Hippocampal formation (tissue), 2 donors: ENCODE data around the gene CLCN3.
"Not testable (repeated sequence)": the region's sequence is repeated elsewhere in the genome, so short reads cannot be mapped to it uniquely, and the experiment has no call there.

ENCODE experiments used
- DNase-seq, 2 donors: peaks; one replicate each; lab custom pipeline; 2025; lab: John Stamatoyannopoulos, UW

The CLCN3 gene

DNA sequence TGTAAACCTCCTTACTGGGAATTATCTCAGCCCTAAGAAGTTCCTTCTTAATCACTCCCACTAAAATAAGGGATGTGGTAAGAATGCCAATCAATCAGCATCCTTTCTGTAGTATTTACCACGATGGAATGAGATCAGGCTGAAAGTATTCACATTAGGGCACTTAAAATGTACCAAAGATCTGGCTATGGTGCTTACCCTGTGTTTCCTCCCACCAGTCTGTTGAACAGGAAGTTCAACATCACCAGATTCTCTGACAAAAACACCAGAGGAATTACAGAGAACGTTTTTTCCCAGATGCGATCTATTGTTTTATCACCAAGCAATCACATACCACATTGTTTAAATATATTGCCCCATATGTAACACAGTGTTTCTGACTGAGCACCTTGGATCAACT is 2.1 kb upstream of the CLCN3 start:
- no peak for DNase-seq

GRCh38 chr4:169618986-169619385 is 1.4 kb upstream of the CLCN3 start:
- DNase-seq, result no peak

DNA sequence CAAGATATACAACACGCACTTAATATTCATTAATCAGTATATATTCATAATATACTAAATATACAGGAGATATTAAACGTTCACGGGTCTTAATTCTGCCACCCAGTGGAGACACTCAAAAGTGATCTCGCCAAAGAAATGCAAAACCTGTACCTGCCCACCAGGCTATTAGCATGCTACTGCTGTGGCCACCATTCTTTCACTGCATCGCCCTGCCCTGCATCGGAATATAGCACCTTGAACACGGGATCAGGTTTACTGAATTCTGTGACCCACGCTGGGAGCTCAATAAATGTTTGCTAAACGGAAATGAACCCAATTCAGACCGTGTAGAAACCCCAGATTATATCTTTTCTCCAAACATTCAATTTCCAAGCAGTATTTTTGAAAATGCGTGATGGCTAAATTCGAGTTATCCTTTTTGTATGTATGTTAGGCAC is 840 bp upstream of the CLCN3 start:
- peak; percentile 15 to 50 for DNase-seq

- no peak for DNase-seq
These were observed 486 bp downstream of the CLCN3 start for GRCh38 chr4:169620880-169621248.

GRCh38 chr4:169621731-169622492 is 1.5 kb downstream of the CLCN3 start:
- no peak for DNase-seq

- DNase-seq, result no peak
These were observed 2.2 kb downstream of the CLCN3 start for GRCh38 chr4:169622566-169622965.

DNA sequence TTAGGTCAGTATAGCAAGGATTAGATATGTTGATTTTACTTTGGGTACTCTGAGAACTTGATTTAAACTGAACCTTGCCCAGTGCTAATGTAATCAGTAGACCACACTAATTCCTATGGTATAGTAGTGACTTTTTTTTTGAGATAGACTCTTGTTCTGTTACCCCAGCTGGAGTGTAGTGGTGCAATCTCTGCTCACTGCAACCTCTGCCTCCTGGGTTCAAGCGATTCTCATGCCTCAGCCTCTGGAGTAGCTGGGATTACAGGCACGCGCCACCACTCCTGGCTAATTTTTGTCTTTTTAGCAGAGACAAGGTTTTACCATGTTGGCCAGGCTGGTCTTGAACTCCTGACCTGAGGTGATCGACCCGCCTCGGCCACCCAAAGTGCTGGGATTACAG is 3.6 kb downstream of the CLCN3 start:
- DNase-seq, result not testable (repeated sequence)

- DNase-seq, result no peak
These were observed 5.5 kb downstream of the CLCN3 start for GRCh38 chr4:169625886-169626285.

DNA sequence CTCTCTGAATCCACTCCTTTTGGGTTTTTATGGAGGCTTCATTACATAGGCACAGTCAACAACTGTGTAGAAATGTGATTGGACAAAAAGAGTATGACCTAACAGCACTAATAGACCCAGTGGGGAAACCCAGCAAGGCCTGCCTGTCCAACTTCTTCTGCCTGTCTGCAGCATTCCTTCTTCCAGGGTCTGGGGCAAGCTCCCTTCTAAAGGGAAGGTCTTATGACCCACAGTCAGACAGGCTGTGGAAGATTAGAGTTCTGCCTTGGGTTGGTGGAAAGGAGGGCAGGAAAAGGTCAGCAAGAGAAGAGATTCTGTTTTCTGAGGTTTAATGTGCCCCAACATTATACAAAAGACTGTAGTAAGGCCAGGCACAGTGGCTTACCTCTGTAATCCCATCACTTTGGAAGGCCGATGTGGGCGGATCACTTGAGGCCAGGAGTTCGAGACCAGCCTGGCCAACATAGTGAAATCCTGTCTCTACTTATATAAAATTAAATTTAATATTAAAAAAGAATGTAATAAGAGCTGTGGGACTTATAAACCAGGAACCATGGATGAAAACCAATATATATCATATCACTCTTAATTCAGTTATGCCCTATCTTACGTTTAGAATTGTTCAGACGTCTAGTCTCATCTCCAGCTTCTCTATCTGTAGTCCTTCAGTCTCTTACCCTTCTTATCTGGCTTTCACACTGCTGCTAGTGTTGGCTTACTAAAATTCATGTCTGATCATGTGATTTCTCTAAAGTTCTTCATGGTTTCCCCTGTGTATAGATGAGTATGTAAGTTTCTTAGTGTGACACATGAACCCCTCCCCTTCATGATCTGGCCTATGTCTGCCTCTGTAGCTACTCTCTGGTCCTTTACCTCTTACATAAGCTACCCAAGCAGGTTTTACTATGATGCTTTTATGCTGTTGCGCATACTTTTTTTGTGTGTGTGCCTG is 6.2 kb downstream of the CLCN3 start:
- DNase-seq, result no peak

- no peak for DNase-seq
These were observed 6.9 kb downstream of the CLCN3 start for GRCh38 chr4:169627307-169627706.

GRCh38 chr4:169628579-169628978 is 8.2 kb downstream of the CLCN3 start:
- no peak for DNase-seq

DNA sequence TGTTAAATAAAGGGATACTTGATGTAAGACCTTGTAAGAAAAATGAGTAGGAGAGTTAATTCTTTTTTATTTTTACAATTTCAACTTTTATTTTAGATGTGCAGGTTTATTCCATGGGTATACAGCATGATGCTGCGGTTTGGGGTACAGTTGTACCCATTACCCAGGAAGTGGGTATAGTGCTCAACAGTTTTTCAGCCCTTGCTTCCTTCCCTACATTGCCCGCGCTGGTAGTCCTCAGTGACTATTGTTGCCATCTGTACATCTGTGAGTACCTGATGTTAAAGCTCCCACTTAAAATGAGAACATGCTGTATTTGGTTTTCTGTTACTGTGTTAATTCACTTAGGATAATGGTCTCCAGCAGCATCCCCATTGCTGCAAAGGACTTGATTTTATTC is 9.7 kb downstream of the CLCN3 start:
- no peak for DNase-seq

GRCh38 chr4:169632896-169633295 is 12.5 kb downstream of the CLCN3 start:
- no peak for DNase-seq

DNA sequence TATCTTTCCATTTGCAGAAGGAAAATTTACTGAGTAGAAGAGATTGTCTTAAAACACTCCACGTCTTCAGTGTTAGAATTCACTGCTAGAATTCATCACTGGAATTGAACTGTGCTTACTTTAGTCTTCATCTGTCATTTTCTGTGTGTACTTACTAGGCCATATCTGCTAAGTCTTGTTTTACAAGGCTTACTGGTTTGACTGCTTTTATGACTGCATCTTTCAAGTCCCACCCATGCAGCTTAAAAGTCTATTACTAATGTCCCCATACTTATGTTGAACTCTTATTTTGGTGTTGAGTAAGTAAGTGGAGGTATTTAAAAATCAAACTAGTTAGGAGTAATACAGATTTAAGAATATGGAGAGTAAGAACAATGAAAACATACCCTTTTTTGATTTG is 14.6 kb downstream of the CLCN3 start:
- no peak for DNase-seq

- no peak for DNase-seq
These were observed 20.0 kb downstream of the CLCN3 start for GRCh38 chr4:169640261-169640870.

DNA sequence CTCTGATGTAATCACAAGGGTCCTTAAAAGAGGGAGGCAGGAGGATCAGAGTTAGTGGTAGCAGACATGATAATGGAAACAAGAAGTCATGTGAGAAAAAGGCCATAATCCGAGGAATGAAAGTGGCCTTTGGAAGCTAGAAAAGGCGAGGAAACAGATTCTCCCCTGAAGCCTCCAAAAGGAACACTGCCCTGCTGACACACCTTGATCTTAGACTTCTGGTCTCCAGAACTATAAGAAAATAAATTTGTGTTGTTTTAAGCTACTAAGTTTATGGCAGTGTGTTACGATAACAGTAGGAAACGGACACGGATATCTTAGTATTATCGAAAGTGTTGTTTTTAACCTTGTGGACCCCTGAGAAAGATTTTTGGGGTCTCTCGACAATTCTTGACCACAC is 24.4 kb downstream of the CLCN3 start:
- no peak for DNase-seq

- no peak for DNase-seq
These were observed 25.2 kb downstream of the CLCN3 start for GRCh38 chr4:169645627-169646026.

DNA sequence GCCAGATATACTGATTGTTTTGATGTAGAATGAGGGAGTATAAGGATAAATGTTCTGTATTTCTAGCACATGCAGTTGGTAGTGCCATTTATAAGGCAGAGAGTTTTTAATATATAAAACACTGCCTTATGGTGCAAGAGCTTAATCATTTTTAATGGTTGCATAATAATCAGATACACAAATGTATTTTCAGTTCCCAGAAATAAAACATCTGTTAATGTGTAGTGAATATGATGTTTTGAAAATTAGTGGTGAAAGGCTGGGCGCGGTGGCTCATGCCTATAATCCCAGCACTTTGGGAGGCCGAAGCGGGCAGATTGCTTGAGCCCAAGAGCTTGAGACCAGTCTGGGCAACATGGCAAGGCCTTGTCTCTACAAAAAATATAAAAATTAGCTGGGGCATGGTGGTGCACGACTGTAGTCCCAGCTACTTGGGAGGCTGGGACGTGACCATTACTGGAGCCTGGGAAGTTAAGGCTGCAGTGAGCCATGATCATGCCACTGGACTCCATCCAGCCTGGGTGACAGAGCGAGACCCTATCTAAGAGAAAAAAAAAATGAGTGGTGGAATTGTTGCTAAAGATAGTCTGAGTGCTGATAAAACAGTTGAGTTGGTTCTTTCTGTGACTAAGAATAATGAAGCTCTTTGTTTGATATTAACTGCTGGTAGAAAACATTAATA is 29.3 kb downstream of the CLCN3 start:
- DNase-seq, result no peak

DNA sequence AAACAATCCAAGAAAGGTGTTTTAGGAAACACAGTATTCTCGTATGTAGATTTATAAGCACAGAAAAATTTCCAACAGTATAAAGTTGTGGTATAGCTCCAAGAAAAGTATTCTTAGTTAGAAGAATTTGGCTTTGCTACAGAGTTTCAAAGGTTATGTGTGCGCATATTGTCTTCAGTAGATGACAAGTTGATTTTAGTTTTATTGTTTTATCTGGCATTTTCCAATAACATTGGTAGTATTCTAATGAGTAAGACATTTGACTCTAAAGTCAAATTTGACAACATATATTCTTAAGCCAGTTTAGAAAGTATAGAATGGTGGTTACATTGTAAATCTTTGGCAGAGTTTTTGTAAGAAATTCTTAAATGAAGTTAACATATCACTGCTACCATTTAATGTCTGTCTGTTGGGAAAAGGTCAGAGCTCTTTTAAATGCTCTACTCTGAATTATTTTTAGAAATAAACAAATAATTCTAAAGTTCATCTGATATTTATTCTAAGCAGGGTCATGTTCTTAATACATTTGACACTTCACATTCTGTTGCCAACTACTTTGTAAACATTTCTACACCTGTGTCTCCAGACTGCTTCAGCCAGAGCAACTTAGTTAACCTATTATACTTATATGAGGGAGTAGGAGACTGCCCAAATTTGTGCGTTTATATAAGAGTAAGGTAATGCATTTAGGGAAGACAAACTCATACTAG is 30.0 kb downstream of the CLCN3 start:
- no peak for DNase-seq

DNA sequence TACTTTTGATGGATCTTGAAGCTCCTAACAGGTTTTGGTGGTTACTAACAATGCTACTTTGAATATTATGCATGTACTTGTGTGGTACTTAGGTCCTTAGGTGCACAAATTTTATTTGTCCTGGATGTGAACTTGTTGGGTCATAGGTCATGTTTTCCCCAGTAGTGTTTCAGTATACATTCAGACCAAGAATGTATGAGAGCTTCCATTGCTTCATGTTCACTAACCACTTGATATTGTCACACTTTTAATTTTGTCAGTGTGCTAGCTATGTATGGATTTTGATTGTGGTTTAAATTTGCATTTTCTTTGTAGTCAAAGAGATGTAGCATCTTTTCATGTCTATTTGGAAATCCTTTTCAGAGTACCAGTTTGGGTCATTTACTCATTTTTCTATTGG is 32.2 kb downstream of the CLCN3 start:
- no peak for DNase-seq

DNA sequence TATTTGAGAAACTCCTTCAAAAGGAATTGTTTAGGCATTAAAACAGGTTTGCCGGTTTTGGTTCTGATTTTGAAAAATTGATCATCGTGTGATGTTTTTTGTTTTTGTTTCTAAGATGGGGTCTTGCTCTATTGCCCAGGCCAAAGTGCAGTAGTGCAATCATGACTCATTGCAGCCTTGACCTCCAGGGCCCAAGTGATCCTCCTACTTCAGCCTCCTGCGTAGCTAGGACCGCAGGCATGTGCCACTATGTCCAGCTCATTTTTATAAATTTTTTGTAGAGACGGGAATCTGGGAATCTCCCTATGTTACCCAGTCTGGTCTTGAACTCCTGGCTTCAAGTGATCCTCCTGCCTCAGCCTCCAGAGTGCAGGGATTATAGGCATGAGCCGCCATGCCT is 35.0 kb downstream of the CLCN3 start:
- no peak for DNase-seq
